GM10248 (cell line): ENCODE results near the gene SPON1.
"Not testable (repeated sequence)": the region's sequence is repeated elsewhere in the genome, so short reads cannot be mapped to it uniquely, and the experiment has no call there.

Experiments
- CTCF ChIA-PET: fragments of 300-600 bp; sonication (Branson Sonifier 250); formaldehyde crosslinking; extraction: SDS; loops from one replicate; lab custom pipeline; 2021; ENCODE audit warnings: antibody characterized with exemption; lab: Yijun Ruan, JAX
- POLR2A ChIA-PET: fragments of 350-650 bp; sonication (Branson Sonifier 250); formaldehyde crosslinking; extraction: SDS; loops from one replicate; lab custom pipeline; 2020; ENCODE audit warnings: antibody characterized with exemption; lab: Yijun Ruan, JAX
- DNase-seq: peaks from one replicate; pipeline ENCODE4 v3.0.0; 2012; ENCODE audit errors: extremely low spot score
- TF ChIP-seq, protein P1 (sequence below): IDR thresholded peaks from 2 replicates; pipeline ENCODE4 v1.5.1; 2012; ENCODE audit warnings: mild to moderate bottlenecking, low read depth; ENCODE audit errors: extremely low read depth, missing control alignments, control extremely low read depth

The SPON1 gene

GRCh38 chr11:13923716-13924650 is 38.5 kb upstream of the SPON1 start:
- DNase-seq = no peak
- ChIA-PET CTCF (no interaction called here), POLR2A (no interaction called here)
- TF ChIP-seq, protein P1, sequence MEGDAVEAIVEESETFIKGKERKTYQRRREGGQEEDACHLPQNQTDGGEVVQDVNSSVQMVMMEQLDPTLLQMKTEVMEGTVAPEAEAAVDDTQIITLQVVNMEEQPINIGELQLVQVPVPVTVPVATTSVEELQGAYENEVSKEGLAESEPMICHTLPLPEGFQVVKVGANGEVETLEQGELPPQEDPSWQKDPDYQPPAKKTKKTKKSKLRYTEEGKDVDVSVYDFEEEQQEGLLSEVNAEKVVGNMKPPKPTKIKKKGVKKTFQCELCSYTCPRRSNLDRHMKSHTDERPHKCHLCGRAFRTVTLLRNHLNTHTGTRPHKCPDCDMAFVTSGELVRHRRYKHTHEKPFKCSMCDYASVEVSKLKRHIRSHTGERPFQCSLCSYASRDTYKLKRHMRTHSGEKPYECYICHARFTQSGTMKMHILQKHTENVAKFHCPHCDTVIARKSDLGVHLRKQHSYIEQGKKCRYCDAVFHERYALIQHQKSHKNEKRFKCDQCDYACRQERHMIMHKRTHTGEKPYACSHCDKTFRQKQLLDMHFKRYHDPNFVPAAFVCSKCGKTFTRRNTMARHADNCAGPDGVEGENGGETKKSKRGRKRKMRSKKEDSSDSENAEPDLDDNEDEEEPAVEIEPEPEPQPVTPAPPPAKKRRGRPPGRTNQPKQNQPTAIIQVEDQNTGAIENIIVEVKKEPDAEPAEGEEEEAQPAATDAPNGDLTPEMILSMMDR = no peak

- ChIA-PET POLR2A (no interaction called here), CTCF (interaction anchor here (2.4 kb wide), 1 partner anchor 30 kb away, joined by 6 read pairs; no protein-coding TSS in a partner anchor)
- DNase-seq = no peak
- TF ChIP-seq, protein P1 = no peak
Observed at GRCh38 chr11:13924801-13925327, 37.7 kb upstream of the SPON1 start.

DNA sequence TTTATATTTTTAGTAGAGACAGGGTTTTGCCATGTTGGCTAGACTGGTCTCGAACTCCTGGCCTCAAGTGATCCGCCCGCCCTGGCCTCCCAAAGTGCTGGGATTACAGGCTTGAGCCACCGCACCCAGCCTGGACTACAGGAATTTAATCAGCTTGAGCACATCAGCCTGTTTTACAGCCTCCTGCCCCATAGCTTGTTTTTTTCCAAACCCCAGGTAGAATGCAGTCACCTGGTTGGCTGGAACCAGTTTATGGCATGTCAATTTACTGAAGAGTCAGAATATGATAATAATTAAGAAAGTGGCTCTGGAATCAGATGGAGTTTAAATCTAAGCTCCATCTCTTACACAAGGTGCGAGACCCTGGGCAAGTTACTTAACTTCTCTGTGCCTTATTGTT is 36.2 kb upstream of the SPON1 start:
- POLR2A ChIA-PET = not testable (repeated sequence)
- CTCF ChIA-PET = interaction anchor here (1.2 to 2.4 kb wide), 3 partner anchors 10 to 70 kb away, joined by 3 to 6 read pairs (median 4); no protein-coding TSS in a partner anchor

GRCh38 chr11:13926981-13927380 is 35.5 kb upstream of the SPON1 start:
- ChIA-PET POLR2A (no interaction called here), CTCF (interaction anchor here (1.0 to 2.4 kb wide), 4 partner anchors 21 to 69 kb away, joined by 3 to 6 read pairs (median 4); no protein-coding TSS in a partner anchor)
- DNase-seq = no peak
- TF ChIP-seq, protein P1 = no peak

More for the DNA sequence above, 36.2 kb upstream of the SPON1 start:
- DNase-seq = not testable (repeated sequence)

DNA sequence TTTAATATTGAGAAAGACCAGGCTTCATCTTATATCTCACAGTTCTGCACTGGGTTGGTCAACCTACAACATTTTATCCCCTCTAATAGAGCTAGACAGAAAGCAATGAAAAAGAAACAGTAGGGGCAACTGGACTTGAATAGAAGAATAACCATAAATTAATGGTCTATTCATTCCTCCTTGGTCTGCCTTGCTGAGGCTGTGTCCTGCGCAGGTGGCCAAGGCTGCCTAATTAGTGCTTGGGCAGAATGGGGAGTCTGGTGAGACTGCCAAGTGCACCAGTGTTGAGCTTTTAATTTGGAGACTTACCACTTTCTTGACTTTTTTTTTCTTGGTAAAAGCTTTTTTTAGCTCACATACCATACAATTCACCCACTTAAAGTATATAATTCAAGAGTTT is 35.0 kb upstream of the SPON1 start:
- DNase-seq = no peak
- ChIA-PET POLR2A (no interaction called here), CTCF (interaction anchor here (1.0 to 1.9 kb wide), 3 partner anchors 21 to 69 kb away, joined by 3 to 4 read pairs (median 3); no protein-coding TSS in a partner anchor)
- TF ChIP-seq, protein P1 = no peak

DNA sequence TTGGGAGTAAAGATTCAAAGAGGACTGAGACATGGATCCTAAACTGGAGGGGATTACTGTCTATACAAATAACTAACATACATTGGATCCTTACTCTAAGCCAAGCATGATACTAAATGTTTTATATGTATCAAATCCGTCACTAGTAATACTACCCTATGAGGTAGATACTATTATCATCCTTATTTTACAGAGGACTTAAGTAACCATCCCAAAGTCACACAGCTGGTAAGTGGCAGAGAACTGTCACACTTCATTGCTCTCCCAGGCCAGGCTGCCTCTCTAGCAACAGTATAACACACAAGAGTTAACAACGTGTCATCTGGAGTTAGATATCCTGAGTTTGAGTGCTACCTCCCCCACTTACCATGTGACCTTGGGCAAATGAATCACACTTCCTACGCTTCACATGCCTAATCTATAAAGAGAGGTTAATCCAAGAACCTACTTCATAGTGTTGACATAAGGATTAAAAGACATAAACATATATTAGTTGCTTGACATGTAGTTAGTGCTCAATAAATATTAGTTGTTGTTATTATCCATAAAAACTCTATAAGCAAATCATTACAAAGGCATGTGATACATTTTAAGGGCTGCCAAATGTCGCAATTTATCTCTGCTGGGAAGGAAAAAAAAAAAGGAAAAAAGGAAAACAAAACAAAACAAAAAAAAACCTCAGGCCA is 33.8 kb upstream of the SPON1 start:
- POLR2A ChIA-PET = no interaction called here
- CTCF ChIA-PET = no interaction called here
- TF ChIP-seq, protein P1 = no peak
- DNase-seq = no peak
